NT2/D1 (cell line): ENCODE measurements around the gene COMT.

ENCODE experiments used
- DNase-seq: peaks from one replicate; pipeline ENCODE4 v3.0.0-alpha.2; 2011; ENCODE audit warnings: low read depth, low spot score
- H3K27me3 ChIP-seq: 2 replicates; pipeline ENCODE4 v1.6.0; 2011; ENCODE audit warnings: mild to moderate bottlenecking; ENCODE audit not compliant: insufficient read length, insufficient read depth
- H3K36me3 ChIP-seq: 2 replicates; pipeline ENCODE4 v1.6.1; 2011; ENCODE audit warnings: mild to moderate bottlenecking, low read length, mixed read lengths; ENCODE audit not compliant: insufficient read depth, insufficient read length
- H3K4me1 ChIP-seq: 2 replicates; pipeline ENCODE4 v1.5.1; 2011; ENCODE audit not compliant: insufficient read depth, insufficient read length
- H3K4me3 ChIP-seq: 2 replicates; pipeline ENCODE4 v1.5.1; 2011; ENCODE audit warnings: low read depth; ENCODE audit not compliant: insufficient read length
- H3K9ac ChIP-seq: 2 replicates; pipeline ENCODE4 v1.6.0; 2011; ENCODE audit warnings: low read depth; ENCODE audit not compliant: insufficient read length
- H3K9me3 ChIP-seq: 2 replicates; pipeline ENCODE4 v1.5.1; 2011; ENCODE audit warnings: mild to moderate bottlenecking, low read length; ENCODE audit not compliant: insufficient read depth
- SUZ12 ChIP-seq: IDR thresholded peaks from 2 replicates; pipeline ENCODE4 v1.6.1; 2011; ENCODE audit not compliant: insufficient read length, insufficient read depth; ENCODE audit errors: extremely low read depth
- YY1 ChIP-seq: IDR thresholded peaks from 2 replicates; pipeline ENCODE4 v1.6.1; 2011; ENCODE audit not compliant: insufficient read length, insufficient read depth
- ZNF274 ChIP-seq: IDR thresholded peaks from 2 replicates; pipeline ENCODE4 v1.6.1; 2011; ENCODE audit warnings: mild to moderate bottlenecking, low read depth, low read length

The COMT gene

DNA sequence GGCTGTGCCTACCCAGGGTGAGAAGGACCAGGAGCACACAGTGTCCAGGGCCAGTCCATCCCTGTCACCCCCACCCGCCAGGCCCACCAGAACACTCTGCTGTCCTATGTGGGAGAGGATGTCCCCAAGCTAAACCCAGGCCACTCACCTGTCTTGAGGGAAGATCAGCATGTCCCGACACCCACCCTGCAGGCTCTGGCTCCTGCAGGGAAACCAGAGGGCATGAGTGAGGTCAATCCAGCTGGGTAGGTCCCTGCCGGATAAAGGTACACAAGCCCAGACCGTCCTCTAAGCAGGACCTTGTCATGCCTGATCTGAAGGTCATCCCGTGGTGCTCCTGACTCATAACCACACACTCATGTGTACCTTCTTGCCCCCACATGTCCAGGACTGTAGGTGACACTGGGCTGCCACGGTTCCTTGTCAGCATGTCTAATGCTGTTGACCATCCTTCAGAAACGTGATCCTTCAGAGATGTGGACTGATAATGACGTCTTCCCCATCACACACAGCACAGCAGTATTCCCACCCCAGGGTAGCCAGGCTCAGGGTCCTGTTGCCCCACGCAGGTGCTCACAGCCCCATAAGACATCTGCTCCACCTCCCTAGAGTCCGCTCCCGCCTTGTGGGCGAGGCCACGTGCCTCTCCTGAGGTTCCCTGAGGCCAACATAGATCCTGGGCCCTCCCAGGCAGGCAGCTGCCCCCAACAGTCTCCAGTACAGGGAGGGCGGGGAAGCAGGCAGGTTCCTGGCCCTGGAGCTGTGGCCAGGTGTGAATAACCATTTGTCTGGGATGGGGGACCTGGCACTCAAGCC lies 68.9 kb downstream of the COMT start:
- TF ChIP-seq SUZ12 (no peak), YY1 (no peak)
- peaks cover 12% of the 10 kb centered on the region for H3K27me3 ChIP-seq

DNA sequence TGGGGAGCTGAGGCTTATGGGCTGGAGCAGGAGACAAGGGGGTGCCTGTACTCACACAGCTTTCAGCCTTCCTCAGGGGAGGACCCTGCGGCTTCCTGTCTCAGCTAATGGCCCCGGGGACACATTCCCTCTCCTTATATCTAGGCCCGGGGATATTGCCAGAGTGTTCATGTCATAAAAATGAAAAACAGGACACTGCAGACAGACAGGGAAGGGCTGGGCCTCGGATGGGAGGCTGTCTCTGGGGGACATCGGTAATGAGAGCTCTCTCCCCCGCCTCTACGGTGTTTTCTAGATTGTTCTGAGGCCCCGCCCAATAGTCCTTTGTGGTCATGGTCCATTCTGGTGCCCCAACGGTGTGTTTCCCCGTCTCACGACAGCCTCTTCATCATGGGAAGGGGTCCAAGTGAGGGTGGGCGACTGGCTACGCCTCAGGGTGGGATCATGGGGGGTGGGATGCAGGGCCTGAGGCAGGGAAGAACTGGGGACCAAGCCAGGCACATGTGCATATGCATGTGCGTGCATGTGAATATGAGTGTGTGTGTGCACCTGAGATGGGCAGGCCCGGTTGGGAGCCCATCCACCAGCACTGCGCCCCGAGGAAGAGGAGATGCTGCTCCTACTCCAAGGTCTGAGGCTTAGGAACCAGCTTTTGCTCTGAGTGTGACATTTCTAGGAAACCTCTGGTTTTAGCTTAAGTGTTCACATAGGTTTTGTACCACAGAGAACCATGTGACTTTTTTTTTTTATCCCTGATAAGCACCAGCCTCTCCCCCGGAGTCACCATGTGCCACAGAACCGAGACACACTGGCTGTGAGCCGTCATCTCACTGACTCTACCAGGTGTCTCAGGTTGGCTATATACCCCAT lies 69.8 kb downstream of the COMT start:
- TF ChIP-seq YY1: no peak
- no peak for TF ChIP-seq SUZ12
- TF ChIP-seq ZNF274: no peak
- H3K4me3 ChIP-seq: no peak overlapping the region
- H3K4me1 ChIP-seq: peaks cover 16% of the 10 kb centered on the region

More for the DNA sequence above, 68.9 kb downstream of the COMT start:
- Histone ChIP-seq H3K4me3 (no peak overlapping the region), H3K4me1 (peaks cover 16% of the 10 kb centered on the region), H3K9ac (no peak overlapping the region), H3K9me3 (no peaks in the 10 kb centered on the region), H3K36me3 (no peaks in the 10 kb centered on the region)
- no peak for DNase-seq

DNA sequence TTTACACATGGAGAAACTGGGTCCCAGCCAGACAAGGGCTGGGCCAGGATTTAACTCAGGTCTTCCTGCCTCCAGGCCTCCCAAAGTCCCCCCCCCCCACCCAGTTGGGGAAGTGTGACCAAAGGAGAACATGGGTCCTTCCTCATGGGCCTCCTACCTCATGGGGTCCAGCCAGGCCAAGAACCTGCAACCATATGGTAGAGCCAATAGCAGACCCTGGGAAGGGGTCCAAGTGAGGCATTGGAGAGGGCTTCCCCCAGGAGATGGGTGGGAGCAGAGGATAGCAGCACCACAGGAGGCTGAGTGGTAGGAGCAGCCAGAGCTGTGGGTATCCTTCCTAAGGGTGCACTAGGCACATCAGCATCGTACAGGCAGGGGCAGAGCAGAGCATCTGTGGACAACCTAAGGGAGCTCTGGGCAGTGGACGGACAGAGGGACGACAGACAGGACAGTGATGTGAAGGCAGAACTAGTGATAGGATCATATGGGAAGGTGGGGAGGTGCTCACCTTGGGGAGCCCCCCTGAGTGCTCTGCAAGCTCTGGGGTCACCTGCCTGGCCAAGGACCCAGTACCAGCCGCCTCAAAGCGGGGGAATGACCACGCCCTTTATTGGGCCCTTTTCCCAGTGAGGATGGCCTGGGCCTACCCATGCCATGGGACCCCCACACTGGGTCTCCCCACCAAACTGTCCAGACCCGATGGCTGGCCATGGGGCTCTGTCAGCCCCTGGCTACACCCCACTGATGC lies 70.6 kb downstream of the COMT start:
- no peak for DNase-seq
- TF ChIP-seq YY1: no peak
- no peak for TF ChIP-seq ZNF274
- no peak for TF ChIP-seq SUZ12
- H3K36me3 ChIP-seq: no peaks in the 10 kb centered on the region
- no peaks in the 10 kb centered on the region for H3K9me3 ChIP-seq
- peaks cover 25% of the 10 kb centered on the region for H3K27me3 ChIP-seq
- no peak overlapping the region for H3K9ac ChIP-seq
- H3K4me3 ChIP-seq: no peak overlapping the region
- H3K4me1 ChIP-seq: peaks cover 16% of the 10 kb centered on the region

More for the DNA sequence above, 69.8 kb downstream of the COMT start:
- Histone ChIP-seq H3K27me3 (peaks cover 20% of the 10 kb centered on the region), H3K9ac (no peak overlapping the region), H3K36me3 (no peaks in the 10 kb centered on the region), H3K9me3 (no peaks in the 10 kb centered on the region)
- DNase-seq: no peak

DNA sequence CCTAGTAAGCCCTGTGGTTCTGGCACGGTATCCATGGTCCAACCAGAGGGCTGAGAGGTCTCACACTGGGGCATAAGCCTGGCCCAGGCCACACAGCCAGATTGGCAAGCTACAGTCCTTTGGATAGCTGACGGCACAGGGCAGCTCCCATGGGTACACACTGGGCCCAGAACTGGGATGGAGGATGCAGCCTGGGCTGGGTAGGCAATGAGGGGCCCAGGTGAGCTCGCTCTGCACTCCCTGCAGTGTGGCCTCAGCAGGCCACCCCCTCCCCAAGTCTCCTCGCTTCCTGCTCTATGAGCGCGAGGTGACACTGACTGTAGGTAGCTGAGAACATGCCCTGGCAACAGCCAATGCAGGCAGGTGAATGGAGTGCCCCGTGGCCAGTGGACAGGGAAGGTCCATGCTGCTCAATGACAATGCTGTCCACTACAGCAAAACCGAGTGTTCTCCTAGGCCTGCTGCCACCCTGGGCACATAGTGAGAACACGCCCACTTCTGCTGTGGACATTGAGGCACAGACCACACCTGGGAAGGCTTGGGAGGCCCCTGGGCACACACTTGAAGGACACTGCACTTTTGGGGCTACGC lies 71.3 kb downstream of the COMT start:
- no peak for TF ChIP-seq ZNF274
- no peak for TF ChIP-seq YY1
- no peak for TF ChIP-seq SUZ12

DNA sequence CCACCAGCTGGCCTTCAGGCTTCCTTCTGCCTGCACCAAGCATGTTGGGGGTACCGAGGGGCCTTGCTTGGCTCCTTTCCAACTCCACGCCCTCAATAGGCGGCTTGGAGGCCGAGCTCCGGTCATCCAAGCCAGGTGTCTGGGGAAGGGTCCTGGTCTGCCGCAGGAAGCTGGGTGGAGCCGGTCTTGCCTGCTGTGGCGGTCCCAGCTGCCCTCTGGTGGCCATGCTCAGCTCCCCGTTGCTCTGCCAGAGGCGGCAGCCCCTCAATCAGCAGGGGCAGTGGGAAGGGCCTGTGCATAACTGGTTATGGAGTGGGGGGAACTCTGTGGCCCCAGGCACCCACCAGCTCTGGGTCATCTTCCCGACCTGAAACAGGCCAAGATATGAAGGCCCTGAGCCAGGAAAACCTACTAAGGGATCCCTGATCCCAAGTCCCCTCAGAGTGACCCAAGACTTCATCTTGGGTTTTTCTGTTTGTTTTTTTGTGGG lies 71.9 kb downstream of the COMT start:
- Histone ChIP-seq H3K4me1 (peaks cover 18% of the 10 kb centered on the region), H3K4me3 (no peak overlapping the region), H3K36me3 (no peaks in the 10 kb centered on the region), H3K9ac (peak overlapping the region; percentile 51), H3K27me3 (peaks cover 38% of the 10 kb centered on the region), H3K9me3 (no peaks in the 10 kb centered on the region)
- no peak for DNase-seq
- no peak for TF ChIP-seq SUZ12
- no peak for TF ChIP-seq ZNF274
- TF ChIP-seq YY1: no peak

More for the DNA sequence above, 71.3 kb downstream of the COMT start:
- Histone ChIP-seq H3K27me3 (peaks cover 32% of the 10 kb centered on the region), H3K36me3 (no peaks in the 10 kb centered on the region), H3K9me3 (no peaks in the 10 kb centered on the region), H3K4me3 (no peak overlapping the region), H3K4me1 (peaks cover 18% of the 10 kb centered on the region), H3K9ac (peak overlapping the region; percentile 51)
- DNase-seq: no peak

DNA sequence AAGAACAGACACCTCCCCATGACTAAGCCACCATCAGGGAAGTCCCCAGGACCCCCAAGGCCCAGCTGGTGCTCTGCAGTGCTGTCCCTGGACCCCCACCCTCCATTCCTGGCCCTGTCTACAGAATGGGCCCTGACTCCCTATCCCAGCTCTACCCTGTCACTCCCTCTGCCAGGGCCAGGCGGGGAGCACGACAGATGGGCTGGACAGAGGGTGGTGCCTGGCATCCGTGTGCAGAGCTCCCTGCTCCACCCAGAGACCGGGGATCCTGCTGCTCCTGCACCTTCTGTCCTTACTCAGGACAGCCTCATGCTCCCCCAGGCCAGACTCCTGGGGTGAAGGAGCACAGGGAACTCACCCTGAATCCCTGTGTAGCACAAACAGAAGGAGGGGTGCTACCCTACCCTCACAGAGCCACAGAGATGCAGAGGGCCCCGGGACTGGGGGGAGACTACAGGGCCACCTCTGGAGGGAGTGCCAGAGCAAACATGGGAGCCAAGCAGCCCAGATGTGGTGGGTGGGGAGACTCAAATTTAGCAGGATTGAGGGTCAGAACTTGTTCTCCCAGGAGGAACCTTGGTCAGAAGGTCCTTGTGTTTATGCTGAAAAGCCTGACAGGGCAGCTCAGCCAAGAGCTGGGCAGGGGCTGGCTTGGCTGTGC lies 73.1 kb downstream of the COMT start:
- no peak for DNase-seq
- no peaks in the 10 kb centered on the region for H3K9me3 ChIP-seq
- H3K9ac ChIP-seq: no peak overlapping the region
- no peak overlapping the region for H3K4me3 ChIP-seq
- no peaks in the 10 kb centered on the region for H3K36me3 ChIP-seq
- H3K4me1 ChIP-seq: peaks cover 15% of the 10 kb centered on the region
- H3K27me3 ChIP-seq: peaks cover 50% of the 10 kb centered on the region
- TF ChIP-seq SUZ12 (no peak), ZNF274 (no peak), YY1 (no peak)
